ENCODE measurements around the gene S100A10.

The S100A10 gene

GRCh38 chr1:151934048-151934493, 59.6 kb downstream of the S100A10 start:
- peak; percentile 77 for TF ChIP-seq CTCF (IDR thresholded peaks at IDR 0.05)
- Mint-ChIP-seq H3K9me3 (peaks cover 10% of the 10 kb centered on the region), H3K36me3 (ENCODE audit: low read depth) (no peaks in the 10 kb centered on the region), H3K4me1 (peaks cover 32% of the 10 kb centered on the region), H3K27ac (no peak overlapping the region), H3K27me3 (ENCODE audit: low read depth, poor library complexity) (peaks cover 3% of the 10 kb centered on the region), H3K4me3 (no peak overlapping the region)
- peak; percentile 42 for DNase-seq

Measured in nephron progenitor cell (in vitro differentiated cells).